OCI-LY3 (cell line): ENCODE results near the gene TMEM72.
"Not testable (repeated sequence)": the region's sequence is repeated elsewhere in the genome, so short reads cannot be mapped to it uniquely, and the experiment has no call there.

Experiments used
- H2AFZ ChIP-seq: fragments of 200-600, 300-600 bp; shearing (Covaris generic); 2 replicates; pipeline ENCODE4 v1.6.0; 2014; ENCODE audit warnings: antibody characterized with exemption, low read depth, low read length
- H3K27ac ChIP-seq: fragments of 200-600, 300-600 bp; sonication (generic); 2 replicates; pipeline ENCODE4 v1.5.1; 2014; ENCODE audit warnings: mild to moderate bottlenecking, low read length, moderate library complexity, mixed read lengths
- H3K27me3 ChIP-seq: fragments of 200-600, 300-600 bp; sonication (generic); 2 replicates; pipeline ENCODE4 v1.6.1; 2014; ENCODE audit warnings: low read depth, low read length, mixed read lengths
- H3K36me3 ChIP-seq: fragments of 200-600, 300-600 bp; sonication (generic); replicated peaks from 2 replicates; pipeline ENCODE3; 2014; ENCODE audit warnings: low read depth, low read length, mixed read lengths
- H3K4me1 ChIP-seq: fragments of 300-600, 200-600 bp; sonication (generic); 2 replicates; pipeline ENCODE4 v1.6.1; 2014; ENCODE audit warnings: low read length, mixed read lengths
- H3K4me2 ChIP-seq: fragments of 200-600, 300-600 bp; sonication (generic); 2 replicates; pipeline ENCODE4 v1.6.1; 2014; ENCODE audit warnings: low read length, mixed read lengths
- H3K4me3 ChIP-seq: fragments of 300-600, 200-600 bp; sonication (generic); 2 replicates; pipeline ENCODE4 v1.5.1; 2014; ENCODE audit warnings: antibody characterized with exemption, mild to moderate bottlenecking, low read length, moderate library complexity
- H3K79me2 ChIP-seq: fragments of 300-600, 200-600 bp; shearing (Covaris generic); 2 replicates; pipeline ENCODE4 v1.6.1; 2014; ENCODE audit warnings: mild to moderate bottlenecking, low read length, mixed read lengths
- H3K9ac ChIP-seq: fragments of 300-600, 200-600 bp; shearing (Covaris generic); 2 replicates; pipeline ENCODE4 v1.6.0; 2014; ENCODE audit warnings: mild to moderate bottlenecking, low read length, moderate library complexity
- H3K9me3 ChIP-seq: fragments of 200-600, 300-600 bp; shearing (Covaris generic); 2 replicates; pipeline ENCODE4 v1.6.1; 2014; ENCODE audit warnings: low read length, mixed read lengths; ENCODE audit not compliant: insufficient read depth
- H4K20me1 ChIP-seq: fragments of 200-600, 300-600 bp; sonication (generic); 2 replicates; pipeline ENCODE4 v1.6.1; 2016; ENCODE audit warnings: low read length, mixed read lengths; ENCODE audit not compliant: insufficient read depth
- CTCF ChIP-seq: fragments of 200-600, 300-600 bp; sonication (generic); IDR thresholded peaks from 2 replicates; pipeline ENCODE4 v1.5.1; 2014; ENCODE audit warnings: antibody characterized with exemption, low read length, low read depth
- EZH2phosphoT487 ChIP-seq: fragments of 200-600 bp; shearing (Covaris generic); IDR thresholded peaks from 2 replicates; pipeline ENCODE4 v1.6.1; 2018; ENCODE audit warnings: antibody characterized with exemption, mixed run types, low read depth

The TMEM72 gene

GRCh38 chr10:44864051-44864450 lies 47.1 kb upstream of the TMEM72 start:
- Histone ChIP-seq H3K4me2 (no peak overlapping the region), H2AFZ (no peak overlapping the region), H3K9me3 (no peaks in the 10 kb centered on the region), H3K36me3 (no peaks in the 10 kb centered on the region), H3K79me2 (no peaks in the 10 kb centered on the region), H3K27ac (no peak overlapping the region), H3K4me3 (no peak overlapping the region), H3K4me1 (no peaks in the 10 kb centered on the region), H4K20me1 (no peaks in the 10 kb centered on the region), H3K9ac (no peak overlapping the region), H3K27me3 (peaks cover 4% of the 10 kb centered on the region; the same call in 1 of the 2 replicates)
- TF ChIP-seq CTCF, result no peak
- TF ChIP-seq EZH2phosphoT487, result no peak

- TF ChIP-seq EZH2phosphoT487 (no peak), CTCF (peak; percentile 75)
- Histone ChIP-seq H3K4me2 (peak overlapping the region; percentile 61), H4K20me1 (no peaks in the 10 kb centered on the region), H3K27me3 (peaks cover 4% of the 10 kb centered on the region; the same call in 1 of the 2 replicates), H3K79me2 (no peaks in the 10 kb centered on the region), H3K36me3 (no peaks in the 10 kb centered on the region), H3K4me1 (no peaks in the 10 kb centered on the region), H3K9ac (no peak overlapping the region), H3K27ac (no peak overlapping the region), H2AFZ (no peak overlapping the region), H3K4me3 (peak overlapping the region; percentile 48; the same call in 1 of the 2 replicates), H3K9me3 (no peaks in the 10 kb centered on the region)
Observed at GRCh38 chr10:44864637-44865288, 46.4 kb upstream of the TMEM72 start.

DNA sequence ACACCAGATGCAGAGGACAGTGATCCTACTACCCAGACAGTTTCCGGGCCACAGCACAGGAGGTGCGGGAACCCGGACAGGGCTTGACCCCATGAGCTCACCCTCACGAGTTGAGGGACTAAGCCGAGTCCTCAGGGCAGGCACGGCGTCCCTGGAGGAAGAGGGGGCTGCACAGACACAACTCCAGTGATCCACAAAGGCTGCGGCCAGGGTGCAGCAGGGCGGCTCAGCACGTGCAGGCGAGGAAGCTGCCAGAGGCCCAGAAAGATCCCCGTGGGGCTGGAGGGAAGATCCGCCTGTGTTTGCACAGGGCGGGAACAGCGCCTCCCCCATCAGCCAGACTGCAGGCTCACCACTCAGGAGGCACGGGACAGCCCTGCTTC lies 45.9 kb upstream of the TMEM72 start:
- TF ChIP-seq EZH2phosphoT487 (no peak), CTCF (no peak)
- Histone ChIP-seq H3K4me3 (no peak overlapping the region), H3K4me2 (peak overlapping the region; percentile 61)

GRCh38 chr10:44866367-44866766 lies 44.8 kb upstream of the TMEM72 start:
- H3K4me2 ChIP-seq, H3K27ac ChIP-seq, H3K9me3 ChIP-seq, H3K79me2 ChIP-seq, H3K4me3 ChIP-seq, H3K9ac ChIP-seq, H2AFZ ChIP-seq, H3K27me3 ChIP-seq, H3K4me1 ChIP-seq, H3K36me3 ChIP-seq, H4K20me1 ChIP-seq: not testable (repeated sequence)

More for the DNA sequence above, 45.9 kb upstream of the TMEM72 start:
- Histone ChIP-seq H3K9me3 (no peaks in the 10 kb centered on the region), H3K9ac (no peak overlapping the region), H3K36me3 (no peaks in the 10 kb centered on the region), H3K27me3 (peaks cover 4% of the 10 kb centered on the region; the same call in 1 of the 2 replicates), H3K4me1 (no peaks in the 10 kb centered on the region), H2AFZ (no peak overlapping the region), H4K20me1 (no peaks in the 10 kb centered on the region), H3K27ac (no peak overlapping the region), H3K79me2 (no peaks in the 10 kb centered on the region)
